Loucy (cell line): Measurements from ENCODE around the gene CDC42BPB.

ENCODE experiments used
- H2AFZ ChIP-seq: fragments of 200-600 bp; sonication (generic); 2 replicates; pipeline ENCODE4 v1.6.0; 2016; ENCODE audit warnings: antibody characterized with exemption, mild to moderate bottlenecking, low read length, moderate library complexity
- H3F3A ChIP-seq: fragments of 200-600 bp; 2 replicates; pipeline ENCODE4 v1.6.0; 2016; ENCODE audit warnings: antibody characterized with exemption, low read depth, mild to moderate bottlenecking
- H3K27me3 ChIP-seq: fragments of 200-600 bp; sonication (generic); 2 replicates; pipeline ENCODE4 v1.6.1; 2014; ENCODE audit warnings: low read length, mild to moderate bottlenecking; ENCODE audit not compliant: insufficient read depth, poor library complexity, severe bottlenecking
- H3K36me3 ChIP-seq: fragments of 200-600 bp; sonication (generic); 2 replicates; pipeline ENCODE4 v1.6.1; 2016; ENCODE audit warnings: low read length; ENCODE audit not compliant: insufficient read depth
- H3K4me1 ChIP-seq: fragments of 200-600 bp; sonication (generic); 2 replicates; pipeline ENCODE4 v1.5.1; 2014; ENCODE audit warnings: low read length, mild to moderate bottlenecking; ENCODE audit not compliant: insufficient read depth, poor library complexity, severe bottlenecking
- H3K4me2 ChIP-seq: fragments of 200-600 bp; sonication (generic); 2 replicates; pipeline ENCODE4 v1.6.0; 2014; ENCODE audit warnings: antibody characterized with exemption, low read length, low read depth, mild to moderate bottlenecking; ENCODE audit not compliant: poor library complexity, severe bottlenecking
- H3K4me3 ChIP-seq: fragments of 200-600 bp; sonication (generic); 2 replicates; pipeline ENCODE4 v1.5.1; 2014; ENCODE audit warnings: low read length, mild to moderate bottlenecking, mixed read lengths; ENCODE audit not compliant: poor library complexity, severe bottlenecking
- H3K79me2 ChIP-seq: fragments of 200-600 bp; sonication (generic); 2 replicates; pipeline ENCODE4 v1.6.1; 2014; ENCODE audit warnings: low read length; ENCODE audit not compliant: insufficient read depth
- H3K9ac ChIP-seq: fragments of 200-600 bp; sonication (generic); 2 replicates; pipeline ENCODE4 v1.6.0; 2014; ENCODE audit warnings: mild to moderate bottlenecking, low read depth, low read length, moderate library complexity; ENCODE audit not compliant: poor library complexity, severe bottlenecking
- H3K9me2 ChIP-seq: fragments of 200-600 bp; sonication (generic); replicated peaks from 2 replicates; pipeline ENCODE4 v1.6.1; 2016; ENCODE audit warnings: low read depth, low read length, mixed read lengths
- H3K9me3 ChIP-seq: fragments of 200-600 bp; sonication (generic); 2 replicates; pipeline ENCODE4 v1.6.1; 2014; ENCODE audit warnings: mild to moderate bottlenecking, antibody characterized with exemption, low read length, low read depth; ENCODE audit not compliant: insufficient read depth
- H4K20me1 ChIP-seq: fragments of 200-600 bp; sonication (generic); 2 replicates; pipeline ENCODE4 v1.6.0; 2014; ENCODE audit warnings: antibody characterized with exemption, low read length, mild to moderate bottlenecking; ENCODE audit not compliant: insufficient read depth, poor library complexity, severe bottlenecking
- CTCF ChIP-seq: fragments of 200-600 bp; sonication (generic); conservative IDR thresholded peaks from 2 replicates; pipeline ENCODE4 v1.5.1; 2014; ENCODE audit warnings: mild to moderate bottlenecking, antibody characterized with exemption, low read length
- EZH2phosphoT487 ChIP-seq: fragments of 200-600 bp; IDR thresholded peaks from 2 replicates; pipeline ENCODE4 v1.6.1; 2018; ENCODE audit warnings: antibody characterized with exemption, mild to moderate bottlenecking, moderate library complexity, borderline replicate concordance

CDC42BPB gene

GRCh38 chr14:102970496-102970895, 86.9 kb downstream of the CDC42BPB start:
- Histone ChIP-seq H3K36me3 (no peaks in the 10 kb centered on the region), H3K79me2 (no peaks in the 10 kb centered on the region), H3K4me2 (no peak overlapping the region), H3K9me3 (no peaks in the 10 kb centered on the region), H3K9ac (no peak overlapping the region), H3K27me3 (no peaks in the 10 kb centered on the region), H3F3A (no peaks in the 10 kb centered on the region), H2AFZ (no peak overlapping the region), H3K4me1 (no peaks in the 10 kb centered on the region), H3K9me2 (no peaks in the 10 kb centered on the region), H3K4me3 (no peak overlapping the region), H4K20me1 (no peaks in the 10 kb centered on the region)
- no peak for TF ChIP-seq CTCF
- TF ChIP-seq EZH2phosphoT487 = no peak

DNA sequence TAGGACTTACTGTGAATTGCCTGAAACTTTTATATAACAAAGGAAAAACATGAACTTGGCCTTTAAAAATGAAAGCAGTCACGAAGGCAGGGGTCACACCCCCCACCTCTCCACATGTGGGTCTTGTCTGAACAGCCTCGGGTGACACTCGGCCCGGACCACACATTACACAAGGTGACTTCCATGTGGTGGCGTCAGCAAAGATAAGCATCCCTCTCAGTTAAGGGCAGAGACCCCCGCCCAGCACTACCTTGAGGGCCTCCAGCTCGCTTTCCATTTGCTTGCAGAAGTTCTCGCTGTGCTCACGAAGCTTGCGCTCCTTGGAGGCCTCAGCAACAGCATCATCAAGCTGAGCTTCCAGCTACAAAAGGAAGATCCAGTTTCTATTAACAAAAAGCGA, 87.4 kb downstream of the CDC42BPB start:
- H3F3A ChIP-seq = no peaks in the 10 kb centered on the region
- H3K36me3 ChIP-seq = no peaks in the 10 kb centered on the region
- no peak overlapping the region for H2AFZ ChIP-seq
- H3K4me2 ChIP-seq = no peak overlapping the region
- H3K79me2 ChIP-seq = no peaks in the 10 kb centered on the region
- no peak overlapping the region for H3K9ac ChIP-seq
- H3K4me1 ChIP-seq = no peaks in the 10 kb centered on the region
- no peak overlapping the region for H3K4me3 ChIP-seq
- TF ChIP-seq CTCF = no peak
- no peak for TF ChIP-seq EZH2phosphoT487
- no peaks in the 10 kb centered on the region for H3K9me3 ChIP-seq
- H4K20me1 ChIP-seq = no peaks in the 10 kb centered on the region
- no peaks in the 10 kb centered on the region for H3K9me2 ChIP-seq
- H3K27me3 ChIP-seq = no peaks in the 10 kb centered on the region

- H3K4me3 ChIP-seq = no peak overlapping the region
- no peaks in the 10 kb centered on the region for H3K79me2 ChIP-seq
- no peaks in the 10 kb centered on the region for H3K4me1 ChIP-seq
- H3K9ac ChIP-seq = no peak overlapping the region
- H4K20me1 ChIP-seq = no peaks in the 10 kb centered on the region
- no peaks in the 10 kb centered on the region for H3K9me3 ChIP-seq
- H3K9me2 ChIP-seq = no peaks in the 10 kb centered on the region
- H3K36me3 ChIP-seq = no peaks in the 10 kb centered on the region
- H3K27me3 ChIP-seq = no peaks in the 10 kb centered on the region
- no peak for TF ChIP-seq EZH2phosphoT487
- no peak for TF ChIP-seq CTCF
- H3F3A ChIP-seq = no peaks in the 10 kb centered on the region
- no peak overlapping the region for H2AFZ ChIP-seq
- no peak overlapping the region for H3K4me2 ChIP-seq
Observed at GRCh38 chr14:102969060-102969791, 88.1 kb downstream of the CDC42BPB start.
